DND-41 (cell line): Measurements from ENCODE around the gene STEAP4.

ENCODE experiments used
- EZH2 ChIP-seq: IDR thresholded peaks from 3 replicates; pipeline ENCODE4 v1.6.1; 2012; ENCODE audit warnings: borderline replicate concordance, low read depth, mild to moderate bottlenecking, moderate library complexity, low read length, inconsistent platforms; ENCODE audit not compliant: severe bottlenecking
- TF ChIP-seq, protein P1 (sequence below): IDR thresholded peaks from 2 replicates; pipeline ENCODE4 v1.5.1; 2012; ENCODE audit warnings: borderline replicate concordance, low read length, moderate library complexity, mild to moderate bottlenecking; ENCODE audit not compliant: poor library complexity, severe bottlenecking; ENCODE audit errors: extremely low read depth

DNA sequence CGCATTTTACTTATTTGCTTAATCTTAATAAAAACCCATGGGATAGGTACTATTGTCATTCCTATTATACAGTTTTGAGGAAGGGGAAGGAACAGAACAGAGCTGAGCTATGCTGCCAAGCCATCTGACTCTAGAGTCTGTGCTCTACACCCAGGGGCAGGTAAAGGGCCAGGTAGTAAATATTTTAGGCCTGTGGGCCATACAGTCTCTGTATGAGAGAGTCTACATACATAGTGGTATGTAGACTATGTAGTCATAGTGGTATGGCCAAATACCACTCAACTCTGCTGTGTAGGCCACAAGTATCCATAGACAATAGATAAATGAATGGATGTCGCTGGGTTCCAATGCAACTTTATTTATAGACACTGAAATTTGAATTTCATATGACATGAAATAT, 83.4 kb downstream of the STEAP4 start:
- TF ChIP-seq, protein P1, sequence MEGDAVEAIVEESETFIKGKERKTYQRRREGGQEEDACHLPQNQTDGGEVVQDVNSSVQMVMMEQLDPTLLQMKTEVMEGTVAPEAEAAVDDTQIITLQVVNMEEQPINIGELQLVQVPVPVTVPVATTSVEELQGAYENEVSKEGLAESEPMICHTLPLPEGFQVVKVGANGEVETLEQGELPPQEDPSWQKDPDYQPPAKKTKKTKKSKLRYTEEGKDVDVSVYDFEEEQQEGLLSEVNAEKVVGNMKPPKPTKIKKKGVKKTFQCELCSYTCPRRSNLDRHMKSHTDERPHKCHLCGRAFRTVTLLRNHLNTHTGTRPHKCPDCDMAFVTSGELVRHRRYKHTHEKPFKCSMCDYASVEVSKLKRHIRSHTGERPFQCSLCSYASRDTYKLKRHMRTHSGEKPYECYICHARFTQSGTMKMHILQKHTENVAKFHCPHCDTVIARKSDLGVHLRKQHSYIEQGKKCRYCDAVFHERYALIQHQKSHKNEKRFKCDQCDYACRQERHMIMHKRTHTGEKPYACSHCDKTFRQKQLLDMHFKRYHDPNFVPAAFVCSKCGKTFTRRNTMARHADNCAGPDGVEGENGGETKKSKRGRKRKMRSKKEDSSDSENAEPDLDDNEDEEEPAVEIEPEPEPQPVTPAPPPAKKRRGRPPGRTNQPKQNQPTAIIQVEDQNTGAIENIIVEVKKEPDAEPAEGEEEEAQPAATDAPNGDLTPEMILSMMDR: no peak
- no peak for TF ChIP-seq EZH2
